ENCODE measurements around the gene DCAF10.
"Not testable (repeated sequence)": the region's sequence is repeated elsewhere in the genome, so short reads cannot be mapped to it uniquely, and the experiment has no call there.

DCAF10 gene

GRCh38 chr9:37870081-37870798, 69.6 kb downstream of the DCAF10 start:
- no peak for DNase-seq

- no peak for DNase-seq
These were observed 70.2 kb downstream of the DCAF10 start for GRCh38 chr9:37870799-37871176.

- no peak for DNase-seq
These were observed 73.4 kb downstream of the DCAF10 start for GRCh38 chr9:37873955-37874354.

- DNase-seq = no peak
These were observed 75.8 kb downstream of the DCAF10 start for GRCh38 chr9:37876376-37876775.

- DNase-seq = no peak
These were observed 80.4 kb downstream of the DCAF10 start for GRCh38 chr9:37880916-37881479.

GRCh38 chr9:37887977-37888583, 87.5 kb downstream of the DCAF10 start:
- not testable (repeated sequence) for DNase-seq

GRCh38 chr9:37889536-37889935, 88.9 kb downstream of the DCAF10 start:
- DNase-seq = no peak

GRCh38 chr9:37891042-37891441, 90.4 kb downstream of the DCAF10 start:
- not testable (repeated sequence) for DNase-seq

GRCh38 chr9:37892063-37892462, 91.5 kb downstream of the DCAF10 start:
- no peak for DNase-seq

GRCh38 chr9:37897665-37898064, 97.1 kb downstream of the DCAF10 start:
- no peak for DNase-seq

GRCh38 chr9:37899041-37899440, 98.4 kb downstream of the DCAF10 start:
- no peak for DNase-seq

GRCh38 chr9:37902131-37902530, 101.5 kb downstream of the DCAF10 start:
- no peak for DNase-seq

GRCh38 chr9:37902796-37903646, 102.4 kb downstream of the DCAF10 start:
- DNase-seq = no peak

- DNase-seq = peak; percentile 96
These were observed 103.2 kb downstream of the DCAF10 start, which contains the start of gene SLC25A51 for GRCh38 chr9:37903647-37904444. Gene SLC25A51, minus strand, starts transcription at chr9:37904127. Its CDS starts 15,577 bp downstream, at chr9:37888550.

GRCh38 chr9:37904445-37905130, 104.0 kb downstream of the DCAF10 start:
- no peak for DNase-seq

- no peak for DNase-seq
These were observed 104.5 kb downstream of the DCAF10 start for GRCh38 chr9:37905131-37905505.

- DNase-seq = no peak
These were observed 105.2 kb downstream of the DCAF10 start for GRCh38 chr9:37905776-37906175.

GRCh38 chr9:37906312-37907239, 106.0 kb downstream of the DCAF10 start:
- no peak for DNase-seq

- DNase-seq = no peak
These were observed 107.7 kb downstream of the DCAF10 start for GRCh38 chr9:37908283-37908682.

- no peak for DNase-seq
These were observed 108.1 kb downstream of the DCAF10 start for GRCh38 chr9:37908698-37909186.

- DNase-seq = no peak
These were observed 108.7 kb downstream of the DCAF10 start for GRCh38 chr9:37909326-37909725.

Measured in activated CD4-positive, CD25-positive, alpha-beta regulatory T cell treated with anti-CD3 and anti-CD28 coated beads, Interleukin-2, amount 50 U/mL, for 72 hours (primary cell).